ENCODE data around the gene LYPLAL1.

- TF ChIP-seq CTCF (IDR thresholded peaks at IDR 0.05) (no peak), POLR2AphosphoS5 (IDR thresholded peaks at IDR 0.05) (no peak)
Observed at GRCh38 chr1:219175212-219175564, 1.5 kb downstream of the LYPLAL1 start.
